ENCODE results near the gene ASGR2.
"Not testable (repeated sequence)": the region's sequence is repeated elsewhere in the genome, so short reads cannot be mapped to it uniquely, and the experiment has no call there.

The ASGR2 gene

GRCh38 chr17:7114241-7114874, at the start of gene ASGR2:
TSS of gene ASGR2 (minus strand) at chr17:7114822. CDS start at chr17:7114240, 582 bp downstream.
- H3K27ac Mint-ChIP-seq: no peak within 1 kb of the TSS
- no peaks in the 10 kb centered on the region for H3K36me3 Mint-ChIP-seq (ENCODE audit: low read depth)
- H3K9me3 Mint-ChIP-seq: no peaks in the 10 kb centered on the region
- H3K27me3 Mint-ChIP-seq (ENCODE audit: low read depth): peaks cover 3% of the 10 kb centered on the region
- H3K4me1 Mint-ChIP-seq (ENCODE audit: low read depth): peaks cover 5% of the 10 kb centered on the region
- DNase-seq (ENCODE audit: low spot score): no peak
- no peak within 1 kb of the TSS for H3K4me3 Mint-ChIP-seq

DNA sequence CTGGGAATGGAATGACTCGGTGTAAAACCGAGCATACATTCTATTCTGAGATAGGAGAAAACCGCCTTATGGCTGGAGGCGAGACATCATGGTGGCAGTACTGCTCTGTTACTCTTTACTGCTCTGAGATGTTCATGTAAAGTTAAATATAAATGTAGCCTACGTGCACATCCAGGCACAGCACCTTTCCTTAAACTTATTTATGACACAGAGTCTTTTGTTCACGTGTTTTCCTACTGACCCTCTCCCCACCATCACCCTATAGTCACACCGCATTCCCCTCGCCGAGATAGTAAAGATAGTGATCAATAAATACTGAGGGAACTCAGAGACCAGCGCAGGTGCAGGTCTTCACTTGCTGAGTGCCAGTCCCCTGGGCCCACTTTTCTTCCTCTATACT, 44.9 kb upstream of the ASGR2 start:
- H3K9me3 Mint-ChIP-seq; H3K36me3 Mint-ChIP-seq (ENCODE audit: low read depth); H3K27me3 Mint-ChIP-seq (ENCODE audit: low read depth); H3K4me1 Mint-ChIP-seq (ENCODE audit: low read depth); H3K27ac Mint-ChIP-seq; H3K4me3 Mint-ChIP-seq; DNase-seq (ENCODE audit: low spot score): not testable (repeated sequence)

- not testable (repeated sequence) for H3K9me3 Mint-ChIP-seq; H3K36me3 Mint-ChIP-seq (ENCODE audit: low read depth)
- H3K27me3 Mint-ChIP-seq (ENCODE audit: low read depth): peaks cover 13% of the 10 kb centered on the region
Measured at GRCh38 chr17:7158424-7158823, 43.8 kb upstream of the ASGR2 start.

GRCh38 chr17:7156342-7156940, 41.8 kb upstream of the ASGR2 start:
- H3K4me3 Mint-ChIP-seq: no peak overlapping the region
- no peaks in the 10 kb centered on the region for H3K9me3 Mint-ChIP-seq
- DNase-seq (ENCODE audit: low spot score): no peak
- no peak overlapping the region for H3K27ac Mint-ChIP-seq
- H3K4me1 Mint-ChIP-seq (ENCODE audit: low read depth): no peaks in the 10 kb centered on the region
- no peaks in the 10 kb centered on the region for H3K36me3 Mint-ChIP-seq (ENCODE audit: low read depth)
- peaks cover 19% of the 10 kb centered on the region for H3K27me3 Mint-ChIP-seq (ENCODE audit: low read depth)

More at GRCh38 chr17:7158424-7158823, 43.8 kb upstream of the ASGR2 start:
- H3K4me1 Mint-ChIP-seq (ENCODE audit: low read depth); H3K4me3 Mint-ChIP-seq; H3K27ac Mint-ChIP-seq; DNase-seq (ENCODE audit: low spot score): not testable (repeated sequence)

DNA sequence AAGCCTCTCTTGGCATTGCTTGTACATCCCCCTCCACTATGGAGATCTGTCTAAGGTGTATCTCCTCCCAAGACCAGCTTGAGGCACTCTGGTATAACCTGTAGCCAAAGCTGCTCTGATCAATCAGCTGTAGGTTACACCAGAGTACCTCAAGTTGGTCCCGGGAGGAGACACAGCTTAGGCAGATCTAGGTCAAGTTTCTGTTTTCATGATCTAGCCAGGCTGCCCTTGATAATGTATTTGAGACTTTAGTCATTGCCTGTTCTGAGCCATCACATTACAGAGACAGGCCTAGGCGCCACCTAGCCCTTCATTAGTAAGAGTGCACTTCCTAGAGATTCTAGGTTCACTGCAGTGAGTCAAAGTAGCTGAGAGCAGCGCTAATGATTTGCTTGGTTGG, 33.1 kb upstream of the ASGR2 start:
- Mint-ChIP-seq H3K36me3 (ENCODE audit: low read depth) (no peaks in the 10 kb centered on the region), H3K9me3 (no peaks in the 10 kb centered on the region), H3K4me3 (no peak overlapping the region), H3K4me1 (ENCODE audit: low read depth) (no peaks in the 10 kb centered on the region), H3K27ac (no peak overlapping the region), H3K27me3 (ENCODE audit: low read depth) (peaks cover 7% of the 10 kb centered on the region)
- no peak for DNase-seq (ENCODE audit: low spot score)

DNA sequence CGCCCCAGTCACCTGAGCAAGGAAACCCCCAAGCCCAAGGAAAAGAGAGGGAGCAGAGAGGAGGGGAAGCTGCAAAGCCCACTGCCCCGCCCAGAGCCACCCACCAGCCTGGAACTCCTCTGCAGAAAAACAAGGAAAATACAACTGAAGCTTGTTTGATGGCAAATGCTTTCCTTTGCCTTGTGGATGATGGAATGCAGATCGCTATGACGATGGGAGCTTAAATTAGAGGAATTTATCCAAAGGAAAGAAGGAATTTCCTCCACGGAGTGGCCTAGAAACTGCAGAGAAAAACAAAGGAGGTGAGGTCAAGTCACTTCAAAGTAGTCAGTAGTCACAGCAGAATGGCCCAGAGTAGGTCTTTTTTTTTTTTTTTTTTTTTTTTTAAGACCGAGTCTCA, 31.5 kb upstream of the ASGR2 start:
- Mint-ChIP-seq H3K4me1 (ENCODE audit: low read depth) (no peaks in the 10 kb centered on the region), H3K9me3 (no peaks in the 10 kb centered on the region)

DNA sequence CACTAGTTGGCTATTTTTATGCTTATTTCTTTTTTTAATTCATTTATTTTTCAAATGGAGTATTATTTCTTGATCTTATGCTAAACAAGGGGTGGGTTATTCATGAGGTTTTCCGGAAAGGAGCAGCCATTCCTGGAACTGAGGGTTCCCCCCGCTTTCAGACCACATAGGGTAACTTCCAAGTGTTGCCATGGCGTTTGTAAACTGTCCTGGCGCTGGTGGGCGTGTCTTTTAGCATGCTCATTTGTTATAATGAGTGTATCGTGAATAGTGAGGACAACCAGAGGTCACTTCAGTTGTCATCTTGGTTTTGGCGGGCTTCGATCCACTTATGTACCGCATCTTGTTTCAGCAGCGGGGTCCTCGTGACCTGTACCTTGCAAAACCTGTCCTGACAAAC, 29.6 kb upstream of the ASGR2 start:
- Mint-ChIP-seq H3K4me3 (no peak overlapping the region), H3K27me3 (ENCODE audit: low read depth) (peaks cover 2% of the 10 kb centered on the region), H3K36me3 (ENCODE audit: low read depth) (no peaks in the 10 kb centered on the region)

More for the DNA sequence above, 31.5 kb upstream of the ASGR2 start:
- Mint-ChIP-seq H3K4me3 (no peak overlapping the region), H3K27ac (no peak overlapping the region), H3K36me3 (ENCODE audit: low read depth) (no peaks in the 10 kb centered on the region), H3K27me3 (ENCODE audit: low read depth) (peaks cover 1% of the 10 kb centered on the region)
- no peak for DNase-seq (ENCODE audit: low spot score)

GRCh38 chr17:7141824-7142223, 27.2 kb upstream of the ASGR2 start:
- H3K4me1 Mint-ChIP-seq (ENCODE audit: low read depth): no peaks in the 10 kb centered on the region
- no peaks in the 10 kb centered on the region for H3K9me3 Mint-ChIP-seq
- H3K27ac Mint-ChIP-seq: no peak overlapping the region
- no peaks in the 10 kb centered on the region for H3K36me3 Mint-ChIP-seq (ENCODE audit: low read depth)
- no peak for DNase-seq (ENCODE audit: low spot score)
- peaks cover 11% of the 10 kb centered on the region for H3K27me3 Mint-ChIP-seq (ENCODE audit: low read depth)
- no peak overlapping the region for H3K4me3 Mint-ChIP-seq

More for the DNA sequence above, 29.6 kb upstream of the ASGR2 start:
- DNase-seq (ENCODE audit: low spot score): no peak
- H3K4me1 Mint-ChIP-seq (ENCODE audit: low read depth): no peaks in the 10 kb centered on the region
- no peak overlapping the region for H3K27ac Mint-ChIP-seq
- H3K9me3 Mint-ChIP-seq: no peaks in the 10 kb centered on the region

DNA sequence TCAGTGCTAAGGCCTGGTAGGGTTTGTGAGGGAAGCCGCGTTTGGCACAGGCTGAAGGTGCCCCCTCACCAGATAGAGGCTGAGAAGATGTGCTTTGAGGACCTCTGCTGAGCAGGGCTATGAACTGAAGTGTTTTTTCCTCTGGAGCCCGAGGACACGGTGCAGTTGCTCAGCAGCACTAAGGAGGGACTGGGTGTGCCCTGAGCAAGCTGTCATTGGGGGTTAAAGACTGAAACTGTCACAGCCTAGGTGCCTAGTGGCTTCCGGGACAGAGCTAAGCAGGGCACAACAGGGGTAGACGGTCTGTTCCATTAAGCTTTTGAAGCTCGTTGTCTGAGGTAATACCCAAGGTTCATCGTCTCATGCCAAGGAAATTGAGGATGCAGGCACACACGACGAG, 24.8 kb upstream of the ASGR2 start:
- Mint-ChIP-seq H3K27me3 (ENCODE audit: low read depth) (peaks cover 15% of the 10 kb centered on the region), H3K36me3 (ENCODE audit: low read depth) (no peaks in the 10 kb centered on the region), H3K27ac (no peak overlapping the region), H3K9me3 (no peaks in the 10 kb centered on the region), H3K4me3 (no peak overlapping the region), H3K4me1 (ENCODE audit: low read depth) (peaks cover 4% of the 10 kb centered on the region)
- no peak for DNase-seq (ENCODE audit: low spot score)

DNA sequence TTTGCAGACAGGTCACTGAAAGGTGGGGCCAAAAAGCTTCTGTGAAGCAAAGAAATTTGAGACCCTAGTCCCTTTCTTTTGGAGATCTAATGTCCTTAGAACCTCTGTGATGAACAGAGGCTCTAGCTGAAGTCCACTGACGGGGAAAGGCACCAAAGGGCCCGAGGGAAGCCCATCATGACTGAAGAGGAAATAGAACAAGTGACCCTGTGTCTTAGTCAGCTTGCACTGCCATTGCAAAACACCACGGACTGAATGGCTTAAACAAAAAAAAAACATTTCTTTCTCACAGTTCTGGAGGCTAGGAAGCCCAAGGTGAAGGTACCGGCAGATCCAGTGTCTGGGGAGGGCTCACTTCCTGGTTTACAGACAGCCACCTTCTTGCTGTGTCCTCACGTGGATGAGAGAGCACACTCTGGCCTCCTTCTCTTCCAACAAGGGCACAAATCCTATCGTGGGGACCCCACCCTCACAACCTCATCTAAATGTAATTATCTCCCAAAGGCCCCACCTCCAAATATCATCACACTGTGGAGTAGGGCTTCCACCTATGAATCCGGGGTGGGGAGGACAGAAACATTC, 24.3 kb upstream of the ASGR2 start:
- no peak overlapping the region for H3K4me3 Mint-ChIP-seq
- peaks cover 15% of the 10 kb centered on the region for H3K27me3 Mint-ChIP-seq (ENCODE audit: low read depth)
- H3K4me1 Mint-ChIP-seq (ENCODE audit: low read depth): peaks cover 4% of the 10 kb centered on the region

GRCh38 chr17:7137171-7137943, 22.7 kb upstream of the ASGR2 start:
- peaks cover 15% of the 10 kb centered on the region for H3K27me3 Mint-ChIP-seq (ENCODE audit: low read depth)
- H3K4me3 Mint-ChIP-seq: no peak overlapping the region
- H3K36me3 Mint-ChIP-seq (ENCODE audit: low read depth): no peaks in the 10 kb centered on the region
- DNase-seq (ENCODE audit: low spot score): no peak
- no peaks in the 10 kb centered on the region for H3K9me3 Mint-ChIP-seq
- H3K27ac Mint-ChIP-seq: no peak overlapping the region
- peaks cover 15% of the 10 kb centered on the region for H3K4me1 Mint-ChIP-seq (ENCODE audit: low read depth)

More for the DNA sequence above, 24.3 kb upstream of the ASGR2 start:
- no peaks in the 10 kb centered on the region for H3K36me3 Mint-ChIP-seq (ENCODE audit: low read depth)
- no peak overlapping the region for H3K27ac Mint-ChIP-seq
- no peak for DNase-seq (ENCODE audit: low spot score)
- H3K9me3 Mint-ChIP-seq: no peaks in the 10 kb centered on the region

- no peaks in the 10 kb centered on the region for H3K9me3 Mint-ChIP-seq
Measured at GRCh38 chr17:7136266-7136877, 21.8 kb upstream of the ASGR2 start.

DNA sequence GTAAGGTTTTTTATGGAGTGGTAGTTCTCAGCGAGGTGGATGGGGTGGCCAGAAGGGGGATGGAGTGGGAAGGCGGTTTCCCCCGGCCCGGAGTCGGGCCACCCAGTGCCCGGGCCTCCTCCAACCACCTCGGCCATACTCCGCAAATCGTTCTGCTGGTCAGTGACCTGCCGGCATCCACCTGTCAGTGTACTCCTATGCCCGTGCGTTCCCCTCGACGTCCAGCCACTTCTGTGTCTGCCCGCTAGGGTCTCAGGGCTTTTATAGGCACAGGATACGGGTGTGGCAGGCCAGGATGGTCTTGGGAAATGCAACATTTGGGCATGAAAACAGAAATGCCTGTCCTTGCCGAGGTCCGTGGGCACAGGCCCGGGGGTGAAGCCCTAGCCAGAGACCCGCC, 19.3 kb upstream of the ASGR2 start:
- Mint-ChIP-seq H3K4me3 (peak overlapping the region; percentile 68), H3K27me3 (ENCODE audit: low read depth) (peaks cover 18% of the 10 kb centered on the region), H3K9me3 (no peaks in the 10 kb centered on the region), H3K27ac (no peak overlapping the region), H3K4me1 (ENCODE audit: low read depth) (peaks cover 15% of the 10 kb centered on the region), H3K36me3 (ENCODE audit: low read depth) (no peaks in the 10 kb centered on the region)
- DNase-seq (ENCODE audit: low spot score): no peak

More at GRCh38 chr17:7136266-7136877, 21.8 kb upstream of the ASGR2 start:
- peak; percentile 51 for DNase-seq (ENCODE audit: low spot score)
- Mint-ChIP-seq H3K4me1 (ENCODE audit: low read depth) (peaks cover 15% of the 10 kb centered on the region), H3K27me3 (ENCODE audit: low read depth) (peaks cover 17% of the 10 kb centered on the region), H3K27ac (no peak overlapping the region), H3K4me3 (no peak overlapping the region), H3K36me3 (ENCODE audit: low read depth) (no peaks in the 10 kb centered on the region)

DNA sequence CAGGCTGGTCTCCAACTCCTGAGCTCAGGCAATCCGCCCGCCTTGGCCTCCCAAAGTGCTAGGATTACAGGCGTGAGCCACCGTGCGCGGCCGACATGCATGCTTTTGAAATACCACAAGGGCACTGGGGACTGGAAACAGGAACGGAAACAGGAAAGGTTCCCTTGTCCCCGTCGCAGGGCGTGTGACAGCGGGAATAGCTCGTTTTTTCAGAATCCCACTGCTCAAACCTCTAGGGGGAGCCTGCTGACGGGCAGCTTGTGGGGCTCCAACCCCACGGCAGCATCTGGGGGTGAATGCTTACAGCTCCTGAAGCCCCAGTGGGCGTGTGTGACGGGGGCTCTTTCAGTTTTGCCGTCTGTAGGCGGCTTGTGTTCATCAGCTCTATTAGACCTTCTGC, 18.8 kb upstream of the ASGR2 start:
- Mint-ChIP-seq H3K36me3 (ENCODE audit: low read depth) (no peaks in the 10 kb centered on the region), H3K9me3 (no peaks in the 10 kb centered on the region), H3K4me1 (ENCODE audit: low read depth) (peaks cover 15% of the 10 kb centered on the region), H3K27me3 (ENCODE audit: low read depth) (peaks cover 18% of the 10 kb centered on the region), H3K27ac (no peak overlapping the region), H3K4me3 (peak overlapping the region; percentile 68)
- DNase-seq (ENCODE audit: low spot score): peak; percentile 44

Measured in T-helper 2 cell treated with Interferon-gamma antibody and Interleukin-4, amounts not matched to agents 5 μg/mL and 100 μg/mL, for 36 hours (primary cell).